HepG2 (cell line): ENCODE results near the gene STRA6. TPM values are rescaled to one million over a fixed set of nuclear protein-coding genes. Genes with fewer than 3 reads are reported as not detected.

Source experiments
- ATAC-seq: fragments of 200-7000 bp; cut with Tn5 transposase; 3 replicates; pipeline ENCODE4 v1.9.1; 2020; ENCODE audit warnings: mild to moderate bottlenecking, moderate library complexity
- BruUV-seq: library from RNA; stranded (reverse); fragments of 400-500 nt; replicated peaks from 2 replicates; lab custom pipeline; 2021; lab: Mats Ljungman, UMichigan
- CTCF ChIA-PET: fragments of 300-600 bp; formaldehyde crosslinking; extraction: SDS; loops from one replicate; lab custom pipeline; 2021; ENCODE audit warnings: low total read pairs, inconsistent platforms, low intra/inter-chr PET ratio; lab: Yijun Ruan, JAX
- POLR2A ChIA-PET: fragments of 350-600 bp; sonication (Branson Sonifier 250); formaldehyde crosslinking; loops from one replicate; lab custom pipeline; 2020; ENCODE audit warnings: antibody characterized with exemption, inconsistent platforms; lab: Yijun Ruan, JAX
- DNase-seq: peaks from one replicate; pipeline ENCODE4 v3.0.0-alpha.2; 2015; ENCODE audit warnings: low spot score
- FAIRE-seq: peaks from 3 replicates; lab custom pipeline; 2011; peaks lifted over from hg19 to GRCh38; lab: Jason Lieb, UNC
- H2AFZ ChIP-seq: one replicate; pipeline ENCODE4 v1.6.1; 2011; ENCODE audit warnings: low read length, inconsistent platforms
- H3K27ac ChIP-seq: fragments of 300-600 bp; 3 replicates; pipeline ENCODE4 v1.8.0; 2011; ENCODE audit warnings: mixed run types, mild to moderate bottlenecking, mixed read lengths, low read length, inconsistent platforms; ENCODE audit not compliant: insufficient read depth; ENCODE audit errors: extremely low read length
- H3K27me3 ChIP-seq, 2 experiments: fragments of 200-600 bp in 1 of 2; 2 replicates in 1 of 2; 3 replicates in 1 of 2; pipeline versions ENCODE4 v1.6.0 to v1.8.0; 2011; ENCODE audit warnings: low read length in 2 of 2, mild to moderate bottlenecking in 2 of 2, moderate library complexity in 2 of 2, inconsistent platforms in 1 of 2; ENCODE audit not compliant: insufficient read depth in 2 of 2, control insufficient read depth in 1 of 2
- H3K36me3 ChIP-seq, 2 experiments: fragments of 200-600 bp in 1 of 2; replicated peaks in 1 of 2; 2 replicates in 1 of 2; 3 replicates in 1 of 2; pipeline versions ENCODE4 v1.5.1 to v1.8.0; 2011; ENCODE audit warnings: low read length in 2 of 2, inconsistent platforms in 1 of 2; ENCODE audit not compliant: insufficient read depth in 2 of 2, control insufficient read depth in 1 of 2
- H3K4me1 ChIP-seq: 2 replicates; pipeline ENCODE4 v1.5.1; 2012; ENCODE audit warnings: low read length, inconsistent platforms; ENCODE audit not compliant: insufficient read depth
- H3K4me2 ChIP-seq: 2 replicates; pipeline ENCODE4 v1.6.0; 2011; ENCODE audit warnings: low read depth, low read length, inconsistent platforms
- H3K4me3 ChIP-seq, 3 experiments: fragments of 200-600 bp in 1 of 3; sonication (generic), shearing (Covaris generic) in 1 of 3; replicated peaks in 1 of 3; 2 replicates each; pipeline ENCODE4 v1.5.1; 2011 to 2016; ENCODE audit warnings: low read length in 3 of 3, inconsistent platforms in 2 of 3, low read depth in 2 of 3, mild to moderate bottlenecking in 2 of 3, control low read depth in 1 of 3, mixed read lengths in 1 of 3; ENCODE audit not compliant: insufficient read depth in 1 of 3
- H3K79me2 ChIP-seq: one replicate; pipeline ENCODE4 v1.6.1; 2011; ENCODE audit warnings: low read length, inconsistent platforms; ENCODE audit not compliant: insufficient read depth
- H3K9ac ChIP-seq: 2 replicates; pipeline ENCODE4 v1.6.0; 2011; ENCODE audit warnings: mild to moderate bottlenecking, low read depth, low read length, inconsistent platforms; ENCODE audit not compliant: insufficient read depth
- H3K9me3 ChIP-seq: 2 replicates; pipeline ENCODE4 v1.5.1; 2012; ENCODE audit warnings: mild to moderate bottlenecking, low read length
- H4K20me1 ChIP-seq: 2 replicates; pipeline ENCODE4 v1.6.0; 2011; ENCODE audit warnings: inconsistent platforms, mild to moderate bottlenecking, low read length, moderate library complexity; ENCODE audit not compliant: insufficient read depth
- ATF5 ChIP-seq: sonication (generic); formaldehyde crosslinking; IDR thresholded peaks from 2 replicates; pipeline ENCODE4 v1.4.0; 2020; ENCODE audit warnings: mild to moderate bottlenecking, low read depth, missing genetic modification reagents
- HNRNPL ChIP-seq: fragments of 200-400 bp; formaldehyde crosslinking; IDR thresholded peaks from 2 replicates; pipeline ENCODE4 v1.6.1; 2017; ENCODE audit warnings: mild to moderate bottlenecking, low read depth, low read length
- IKZF4 ChIP-seq: sonication (generic); formaldehyde crosslinking; IDR thresholded peaks from 2 replicates; pipeline ENCODE4 v1.5.1; 2020; ENCODE audit warnings: borderline replicate concordance, mild to moderate bottlenecking, low read depth, missing genetic modification reagents; ENCODE audit errors: not compliant biosample characterization
- NR2F1 ChIP-seq, 2 experiments: fragments of 450-650 bp in 1 of 2; formaldehyde crosslinking in 1 of 2; IDR thresholded peaks; 2 replicates each; pipeline versions ENCODE4 v1.5.0 to v1.6.1; 2016 to 2020; ENCODE audit warnings: mild to moderate bottlenecking in 1 of 2, missing compliant biosample characterization in 1 of 2, missing genetic modification reagents in 1 of 2, moderate library complexity in 1 of 2
- SYNCRIP ChIP-seq: fragments of 200-400 bp; formaldehyde crosslinking; IDR thresholded peaks from 2 replicates; pipeline ENCODE4 v1.6.1; 2018; ENCODE audit warnings: mild to moderate bottlenecking, low read depth, low read length; ENCODE audit not compliant: insufficient read depth
- TBP ChIP-seq: sonication (generic); formaldehyde crosslinking; IDR thresholded peaks from 2 replicates; pipeline ENCODE4 v1.5.0; 2020; ENCODE audit warnings: missing genetic modification reagents
- ZNF44 ChIP-seq: sonication (generic); formaldehyde crosslinking; IDR thresholded peaks from 2 replicates; pipeline ENCODE4 v1.5.1; 2020; ENCODE audit warnings: mild to moderate bottlenecking, missing genetic modification reagents
- ZNF460 ChIP-seq: sonication (generic); formaldehyde crosslinking; IDR thresholded peaks from 2 replicates; pipeline ENCODE4 v1.5.1; 2020; ENCODE audit warnings: missing genetic modification reagents, mild to moderate bottlenecking, borderline replicate concordance
- ZNF652 ChIP-seq: IDR thresholded peaks from 2 replicates; pipeline ENCODE4 v1.6.1; 2016; ENCODE audit warnings: low read depth, borderline replicate concordance
- WGBS: methylation state at CpG from one replicate; pipeline ENCODE4 v1.1.6; 2017; ENCODE audit warnings: low lambda C conversion rate; 5-methylcytosine and 5-hydroxymethylcytosine counted together
- in situ Hi-C: cut with HindIII; loops from 2 replicates; pipeline ENCODE4 v1.10.0; 2017; ENCODE audit warnings: low pct_unique_long_range_greater_than_20kb; ENCODE audit not compliant: extremely low pct_ligation_motif_present
- intact Hi-C: fragments of 100-400 bp; cut with micrococcal nuclease; formaldehyde crosslinking; loops from one replicate; pipeline ENCODE4 v1.10.0; 2022; ENCODE audit not compliant: unreplicated experiment
- polyA plus RNA-seq, 8 experiments: library from polyadenylated mRNA; depleted of rRNA in 3 of 8; stranded (reverse) in 7 of 8; unstranded in 1 of 8; fragments of >200 nt; fragmentation: Illumina TruSeq in 4 of 8; extraction: Trizol in 4 of 8; gene quantifications; 2 replicates each; pipeline versions ENCODE4 v1.2.1 to v1.2.3, GENCODE V29; 2011 to 2016; ENCODE audit warnings: low read depth in 4 of 8, missing spikeins in 1 of 8, mixed read lengths in 1 of 8; ENCODE audit not compliant: insufficient read depth in 1 of 8
- total RNA-seq, 5 experiments: library from RNA; depleted of rRNA; stranded (reverse); fragments of >200 nt; fragmentation: Illumina TruSeq; extraction: Trizol; gene quantifications; 2 replicates each; pipeline ENCODE4 v1.2.3, GENCODE V29; 2016; ENCODE audit warnings: low read depth in 1 of 5

Gene STRA6
- total and polyA plus RNA-seq, 2 of the 13 experiments (the other 11 are each of a cell fraction or from before 2014, with no cell fraction given) = 1.6 to 2.1 TPM

GRCh38 chr15:74133694-74134386 is 68.7 kb downstream of the STRA6 start:
- H3K4me3 ChIP-seq = no peak overlapping the region
- no peak overlapping the region for H3K27ac ChIP-seq
- ChIA-PET CTCF (no interaction called here), POLR2A (no interaction called here)
- no peaks in the 10 kb centered on the region for H3K9me3 ChIP-seq
- BruUV-seq = no TSS peak
- H3K4me2 ChIP-seq = no peak overlapping the region
- intact Hi-C loops (no loop called here), in situ Hi-C loops (no loop called here)
- peaks cover 18 to 59% of the 10 kb centered on the region in 2 experiments for H3K27me3 ChIP-seq
- ATAC-seq (no peak), DNase-seq (no peak), FAIRE-seq (no peak)
- H3K36me3 ChIP-seq = no peaks in the 10 kb centered on the region
- no peak overlapping the region for H2AFZ ChIP-seq
- H4K20me1 ChIP-seq = 0 out of 2 replicates have a peak, but pooled peaks cover 3% of the 10 kb centered on the region
- no peaks in the 10 kb centered on the region for H3K4me1 ChIP-seq
- no peak for TF ChIP-seq TBP (CRISPR knock-in tag)
- TF ChIP-seq NR2F1 (CRISPR knock-in tag; IDR thresholded peaks at IDR 0.05) = no peak
- no peak for TF ChIP-seq HNRNPL
- TF ChIP-seq SYNCRIP = no peak
- no peak for TF ChIP-seq ZNF44 (CRISPR knock-in tag)
- TF ChIP-seq ZNF652 (CRISPR knock-in tag) = no peak
- TF ChIP-seq ATF5 (CRISPR knock-in tag) = no peak
- TF ChIP-seq ZNF460 = no peak
- no peak for TF ChIP-seq IKZF4 (CRISPR knock-in tag)
- H3K9ac ChIP-seq = no peak overlapping the region
- 71% methylated on average over 32 of the region's 71 CpGs for WGBS
- no peaks in the 10 kb centered on the region for H3K79me2 ChIP-seq
